ENCODE results near the gene MEFV.

- TF ChIP-seq YY1 (IDR thresholded peaks at IDR 0.05; ENCODE audit: insufficient read depth, insufficient read length), result no peak
- no peak for TF ChIP-seq ZNF274 (IDR thresholded peaks at IDR 0.05; ENCODE audit: low read depth, low read length)
Observed at GRCh38 chr16:3306078-3306477, 49.6 kb upstream of the MEFV start.
